D721Med (cell line): ENCODE data around the gene WDR48.
A peak's percentile ranks its signal among the peaks of the same experiment; 100 is the strongest.

Experiments
- DNase-seq: peaks from one replicate; pipeline ENCODE4 v3.0.0; 2011; ENCODE audit warnings: low spot score; ENCODE audit not compliant: insufficient read length
- FAIRE-seq: peaks from 2 replicates; lab custom pipeline; 2011; peaks lifted over from hg19 to GRCh38; lab: Jason Lieb, UNC
- CTCF ChIP-seq: IDR thresholded peaks from 2 replicates; pipeline ENCODE4 v1.5.1; 2012; ENCODE audit warnings: mild to moderate bottlenecking, control low read depth; ENCODE audit not compliant: insufficient read depth; ENCODE audit errors: missing control alignments

Gene WDR48

DNA sequence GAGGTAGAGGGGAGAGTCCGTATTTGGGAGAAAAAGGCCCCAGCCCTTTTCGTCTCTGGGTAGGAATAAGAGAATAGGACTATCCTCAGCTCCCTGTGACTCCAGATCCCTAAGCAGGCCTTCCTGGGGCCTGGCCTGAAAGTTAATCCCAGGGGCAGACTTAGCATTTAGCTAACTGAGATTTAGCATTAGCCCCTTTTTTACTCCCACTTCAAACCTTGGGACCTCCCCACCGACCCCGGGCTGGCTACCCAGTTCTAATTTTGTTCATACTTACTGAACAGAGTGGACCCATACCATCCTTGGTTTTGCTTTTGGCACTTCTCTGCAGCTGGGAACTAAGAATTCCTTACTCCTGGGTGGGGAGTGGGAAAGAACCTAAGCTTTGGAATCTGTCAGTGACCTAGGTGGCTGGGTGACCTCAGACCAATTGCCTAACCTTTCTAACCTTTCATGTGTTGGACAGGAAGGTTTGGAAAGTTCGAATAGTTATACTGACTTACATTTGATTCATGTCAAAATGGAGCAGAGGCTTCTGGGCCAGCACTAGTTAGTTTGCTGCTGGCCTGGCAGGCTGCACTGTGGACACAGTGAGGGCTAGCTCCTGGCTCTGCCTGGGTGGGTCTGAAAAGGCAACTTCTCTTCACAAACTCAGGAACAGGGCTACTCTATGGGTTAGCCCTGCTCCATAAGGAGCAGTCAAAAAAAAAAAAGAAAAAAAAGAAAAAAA lies 67.3 kb downstream of the WDR48 start:
- FAIRE-seq (no peak), DNase-seq (no peak)
- TF ChIP-seq CTCF = no peak

DNA sequence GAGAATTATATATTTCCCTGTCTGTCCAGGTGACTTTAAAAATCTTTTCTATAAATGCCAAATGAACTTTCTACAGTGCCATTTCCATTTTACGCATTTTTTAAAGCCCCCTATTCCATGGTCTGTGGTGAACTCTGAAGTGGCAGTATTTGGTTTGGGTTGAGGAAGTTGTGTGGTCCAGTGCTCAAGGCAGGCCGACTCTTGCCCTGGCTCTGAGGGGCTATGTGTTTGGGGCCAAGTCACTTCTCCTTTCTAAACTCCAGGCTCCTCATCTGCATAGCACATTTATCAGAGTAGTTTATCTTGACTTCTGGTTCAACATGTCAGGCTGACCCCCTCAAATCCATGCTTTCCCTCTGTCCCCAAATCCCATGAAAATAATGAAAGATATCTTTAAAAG lies 69.8 kb downstream of the WDR48 start:
- DNase-seq = no peak
- no peak for FAIRE-seq
- no peak for TF ChIP-seq CTCF

DNA sequence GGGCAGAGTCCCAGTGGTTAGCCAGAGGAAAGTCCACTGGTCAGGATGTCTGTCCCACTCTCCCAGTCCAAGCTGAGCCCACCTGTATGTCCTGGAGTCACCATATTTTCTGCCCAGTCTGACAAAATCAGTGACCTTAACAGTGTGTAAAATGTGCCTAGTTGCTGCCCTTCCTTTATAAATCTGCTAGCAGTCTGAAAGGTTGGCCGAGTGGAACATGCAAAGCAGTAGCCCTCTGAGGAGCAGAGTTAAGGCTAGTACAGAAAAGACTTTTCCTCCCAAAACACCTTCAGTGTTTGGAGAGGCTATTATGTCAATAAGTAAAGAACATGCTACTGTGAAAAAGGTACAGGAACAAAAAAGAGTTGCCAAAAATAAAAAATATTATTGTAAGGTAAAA lies 71.0 kb downstream of the WDR48 start:
- no peak for DNase-seq
- FAIRE-seq = no peak
- no peak for TF ChIP-seq CTCF

DNA sequence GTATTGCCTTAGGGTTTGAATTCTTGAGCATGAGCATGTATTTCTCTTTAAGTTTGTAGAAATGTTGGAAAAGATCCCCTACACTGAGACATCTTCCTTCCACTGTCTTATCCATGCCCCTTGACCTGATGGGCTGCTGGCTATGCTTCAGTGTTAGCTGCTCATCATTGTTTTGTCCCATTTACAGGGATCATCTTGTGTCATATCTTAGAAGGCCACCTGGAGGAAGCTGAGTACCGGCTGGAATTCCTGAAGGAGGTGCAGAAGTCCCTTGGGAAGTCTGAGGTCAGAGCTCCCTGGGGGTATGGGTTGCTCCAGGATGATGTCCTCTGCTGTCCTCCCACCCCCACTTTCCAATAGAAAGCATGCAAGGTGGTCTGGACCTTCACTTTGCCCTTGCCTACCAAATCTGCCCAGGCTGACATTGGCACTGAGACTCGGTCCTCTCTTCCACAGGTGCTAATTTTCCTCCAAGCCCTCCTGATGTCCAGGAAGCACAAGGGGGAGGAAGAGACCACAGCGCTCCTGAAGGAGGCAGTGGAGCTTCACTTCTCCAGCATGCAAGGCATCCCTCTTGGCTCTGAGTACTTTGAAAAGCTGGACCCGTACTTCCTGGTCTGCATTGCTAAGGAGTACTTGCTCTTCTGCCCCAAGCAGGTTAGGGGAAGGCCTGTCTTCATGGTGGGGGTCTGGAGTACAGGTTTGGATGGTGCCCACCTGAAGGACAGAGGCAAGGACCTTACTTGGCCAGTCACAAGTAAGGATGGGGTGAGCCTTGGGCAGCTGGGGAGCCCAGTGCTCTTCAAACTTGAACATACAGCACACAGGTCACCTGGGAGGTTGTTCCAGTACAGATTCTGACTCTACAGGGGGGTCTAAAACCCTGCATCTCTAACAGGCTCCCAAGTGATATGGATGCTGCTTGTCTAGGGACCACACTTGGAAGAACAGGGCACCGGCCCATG lies 73.3 kb downstream of the WDR48 start:
- DNase-seq = no peak
- no peak for FAIRE-seq
- no peak for TF ChIP-seq CTCF

GRCh38 chr3:39125841-39126500 lies 74.2 kb downstream of the WDR48 start:
- no peak for FAIRE-seq
- no peak for TF ChIP-seq CTCF
- DNase-seq = no peak

GRCh38 chr3:39126532-39127071 lies 74.8 kb downstream of the WDR48 start:
- TF ChIP-seq CTCF = peak; percentile 66
- no peak for DNase-seq
- FAIRE-seq = no peak
